Measurements from ENCODE around the gene PTPRB. TPM values are rescaled to one million over a fixed set of nuclear protein-coding genes. Genes with fewer than 3 reads are reported as not detected.

Gene PTPRB
- total and polyA plus RNA-seq, 2 donors (not counting 3 experiments of a cell fraction or from before 2014, with no cell fraction given) = 64.1 to 151 TPM

GRCh38 chr12:70657616-70658286 is 20.5 kb upstream of the PTPRB start:
- CTCF ChIA-PET = no interaction called here
- H3K27ac ChIP-seq (ENCODE audit: insufficient read depth, low read depth, low read length) = no peak overlapping the region

More at GRCh38 chr12:70657616-70658286, 20.5 kb upstream of the PTPRB start:
- H2AFZ ChIP-seq (ENCODE audit: low read depth, low read length) = no peak overlapping the region
- no peaks in the 10 kb centered on the region for H4K20me1 ChIP-seq (replicated peaks; ENCODE audit: control insufficient read depth, extremely low read depth, insufficient read depth, low read length)
- peaks cover 26% of the 10 kb centered on the region for H3K4me1 ChIP-seq (ENCODE audit: control insufficient read depth, extremely low read depth, insufficient read depth, low read length)
- TF ChIP-seq POLR2A (IDR thresholded peaks at IDR 0.05; ENCODE audit: low read depth, low read length) (no peak), POLR2AphosphoS5 (IDR thresholded peaks at IDR 0.05; ENCODE audit: insufficient read depth, low read depth, low read length) (no peak), MAX (IDR thresholded peaks at IDR 0.05; ENCODE audit: insufficient read depth, insufficient read length) (no peak), GATA2 (IDR thresholded peaks at IDR 0.05; ENCODE audit: insufficient read depth, insufficient read length, low read depth, low read length) (no peak), EZH2 (IDR thresholded peaks at IDR 0.05; ENCODE audit: borderline replicate concordance, low read depth, low read length, severe bottlenecking) (no peak), JUN (IDR thresholded peaks at IDR 0.05; ENCODE audit: borderline replicate concordance, insufficient read depth, insufficient read length, low read depth) (no peak), FOS (IDR thresholded peaks at IDR 0.05; ENCODE audit: borderline replicate concordance, insufficient read depth, low read length) (no peak), MYC (IDR thresholded peaks at IDR 0.05; ENCODE audit: low read depth, low read length) (no peak)
- TF ChIP-seq, protein P1, sequence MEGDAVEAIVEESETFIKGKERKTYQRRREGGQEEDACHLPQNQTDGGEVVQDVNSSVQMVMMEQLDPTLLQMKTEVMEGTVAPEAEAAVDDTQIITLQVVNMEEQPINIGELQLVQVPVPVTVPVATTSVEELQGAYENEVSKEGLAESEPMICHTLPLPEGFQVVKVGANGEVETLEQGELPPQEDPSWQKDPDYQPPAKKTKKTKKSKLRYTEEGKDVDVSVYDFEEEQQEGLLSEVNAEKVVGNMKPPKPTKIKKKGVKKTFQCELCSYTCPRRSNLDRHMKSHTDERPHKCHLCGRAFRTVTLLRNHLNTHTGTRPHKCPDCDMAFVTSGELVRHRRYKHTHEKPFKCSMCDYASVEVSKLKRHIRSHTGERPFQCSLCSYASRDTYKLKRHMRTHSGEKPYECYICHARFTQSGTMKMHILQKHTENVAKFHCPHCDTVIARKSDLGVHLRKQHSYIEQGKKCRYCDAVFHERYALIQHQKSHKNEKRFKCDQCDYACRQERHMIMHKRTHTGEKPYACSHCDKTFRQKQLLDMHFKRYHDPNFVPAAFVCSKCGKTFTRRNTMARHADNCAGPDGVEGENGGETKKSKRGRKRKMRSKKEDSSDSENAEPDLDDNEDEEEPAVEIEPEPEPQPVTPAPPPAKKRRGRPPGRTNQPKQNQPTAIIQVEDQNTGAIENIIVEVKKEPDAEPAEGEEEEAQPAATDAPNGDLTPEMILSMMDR (IDR thresholded peaks at IDR 0.05; ENCODE audit: extremely low read depth in 1 of 2, insufficient read depth in 1 of 2, low read depth in 1 of 2, low read length in 2 of 2) = no peak
- H3K9me3 ChIP-seq (replicated peaks; ENCODE audit: control insufficient read depth, insufficient read depth, low read length) = no peaks in the 10 kb centered on the region
- H3K4me3 ChIP-seq (replicated peaks in 1 of 3; ENCODE audit: insufficient read depth in 1 of 3, low read depth in 1 of 3, low read length in 3 of 3) = no peak overlapping the region
- intact Hi-C loops (cut with micrococcal nuclease) (no loop called here), dilution Hi-C loops (cut with MboI; ENCODE audit: extremely low pct_ligation_motif_present, low sequenced_read_pairs) (no loop called here)
- H3K4me2 ChIP-seq (ENCODE audit: insufficient read depth, low read length) = no peak overlapping the region
- no peaks in the 10 kb centered on the region for H3K9me1 ChIP-seq (replicated peaks; ENCODE audit: control insufficient read depth, extremely low read depth, insufficient read depth, low read length)
- POLR2A ChIA-PET = no interaction called here
- H3K9ac ChIP-seq (replicated peaks; ENCODE audit: extremely low read depth, insufficient read depth, low read length) = no peak overlapping the region
- no peaks in the 10 kb centered on the region for H3K79me2 ChIP-seq (ENCODE audit: control insufficient read depth, insufficient read depth, low read length)
- no peaks in the 10 kb centered on the region for H3K27me3 ChIP-seq (ENCODE audit: control insufficient read depth in 2 of 2, insufficient read depth in 2 of 2, low read length in 2 of 2)
- no TSS peak for BruUV-seq (replicated peaks)
- no peak for DNase-seq (ENCODE audit: low read depth, low spot score)
- no peaks in the 10 kb centered on the region for H3K36me3 ChIP-seq (ENCODE audit: control insufficient read depth in 2 of 2, extremely low read depth in 1 of 2, insufficient read depth in 2 of 2, low read length in 2 of 2)
- no peak for FAIRE-seq
